OCI-LY7 (cell line): ENCODE data around the gene PIAS4.

ENCODE experiments used
- EZH2phosphoT487 ChIP-seq: fragments of 200-600 bp; sonication (generic); IDR thresholded peaks from 2 replicates; pipeline ENCODE4 v1.6.1; 2018; ENCODE audit warnings: low read depth, borderline replicate concordance, mild to moderate bottlenecking, mixed run types, antibody characterized with exemption, low read length, moderate library complexity, mixed read lengths
- TF ChIP-seq, protein P1 (sequence below): fragments of 200-600 bp; sonication (generic); conservative IDR thresholded peaks from 2 replicates; pipeline ENCODE4 v1.5.1; 2014; ENCODE audit warnings: mild to moderate bottlenecking, antibody characterized with exemption, low read length, moderate library complexity, mixed read lengths

DNA sequence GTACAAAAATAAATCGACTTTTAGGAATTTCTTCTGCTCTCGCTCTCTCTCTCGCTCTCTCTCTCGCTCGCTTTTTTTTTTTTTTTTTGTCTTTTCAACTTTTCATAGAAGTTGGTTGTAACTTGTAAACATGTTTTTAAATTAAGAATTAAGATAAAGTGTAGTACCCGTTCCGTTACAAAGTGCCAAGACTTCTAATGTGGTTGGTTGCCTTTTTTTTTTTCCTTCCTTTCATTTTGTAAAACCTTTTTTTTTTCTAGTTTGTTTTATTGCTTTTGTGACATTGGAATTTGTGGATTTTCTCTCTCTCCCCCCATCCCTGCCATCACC, 38.8 kb downstream of the PIAS4 start:
- TF ChIP-seq, protein P1, sequence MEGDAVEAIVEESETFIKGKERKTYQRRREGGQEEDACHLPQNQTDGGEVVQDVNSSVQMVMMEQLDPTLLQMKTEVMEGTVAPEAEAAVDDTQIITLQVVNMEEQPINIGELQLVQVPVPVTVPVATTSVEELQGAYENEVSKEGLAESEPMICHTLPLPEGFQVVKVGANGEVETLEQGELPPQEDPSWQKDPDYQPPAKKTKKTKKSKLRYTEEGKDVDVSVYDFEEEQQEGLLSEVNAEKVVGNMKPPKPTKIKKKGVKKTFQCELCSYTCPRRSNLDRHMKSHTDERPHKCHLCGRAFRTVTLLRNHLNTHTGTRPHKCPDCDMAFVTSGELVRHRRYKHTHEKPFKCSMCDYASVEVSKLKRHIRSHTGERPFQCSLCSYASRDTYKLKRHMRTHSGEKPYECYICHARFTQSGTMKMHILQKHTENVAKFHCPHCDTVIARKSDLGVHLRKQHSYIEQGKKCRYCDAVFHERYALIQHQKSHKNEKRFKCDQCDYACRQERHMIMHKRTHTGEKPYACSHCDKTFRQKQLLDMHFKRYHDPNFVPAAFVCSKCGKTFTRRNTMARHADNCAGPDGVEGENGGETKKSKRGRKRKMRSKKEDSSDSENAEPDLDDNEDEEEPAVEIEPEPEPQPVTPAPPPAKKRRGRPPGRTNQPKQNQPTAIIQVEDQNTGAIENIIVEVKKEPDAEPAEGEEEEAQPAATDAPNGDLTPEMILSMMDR, result no peak
- TF ChIP-seq EZH2phosphoT487, result no peak
